Activated CD4-positive, alpha-beta T cell treated with anti-CD3 and anti-CD28 coated beads, Interleukin-2, amount 50 U/mL, for 48 hours (primary cell): ENCODE data around the gene KRTAP5-4.
A peak's percentile ranks its signal among the peaks of the same experiment; 100 is the strongest.
"Not testable (repeated sequence)": the region's sequence is repeated elsewhere in the genome, so short reads cannot be mapped to it uniquely, and the experiment has no call there.

ENCODE experiments used
- DNase-seq, 2 experiments: peaks; one replicate each; pipeline ENCODE4 v3.0.0-alpha.2; 2020

KRTAP5-4 gene

DNA sequence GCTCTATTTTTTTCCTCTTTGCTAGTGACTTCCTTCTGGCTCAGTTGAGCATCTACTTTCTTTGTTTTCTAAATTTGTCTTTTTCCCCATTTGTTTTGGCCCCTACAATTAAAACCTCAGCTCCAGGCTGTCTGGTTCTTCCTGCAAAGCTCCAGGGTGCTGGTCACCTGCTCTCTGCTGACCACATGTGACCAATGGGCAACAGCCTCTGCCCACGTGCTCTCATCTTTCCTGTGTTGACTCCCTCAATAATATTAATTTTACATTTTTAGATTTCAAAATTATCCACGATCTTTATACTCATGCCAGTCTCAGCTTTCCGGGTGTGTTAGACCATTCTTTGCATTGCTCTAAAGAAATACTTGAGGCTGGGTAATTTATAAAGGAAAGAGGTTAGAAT, 23.5 kb downstream of the KRTAP5-4 start:
- not testable (repeated sequence) for DNase-seq

GRCh38 chr11:1597994-1598380, 24.0 kb downstream of the KRTAP5-4 start, which contains the start of gene KRTAP5-2:
Gene KRTAP5-2 (minus strand): TSS chr11:1598294. CDS start chr11:1598250, 44 bp downstream.
- DNase-seq: no peak

DNA sequence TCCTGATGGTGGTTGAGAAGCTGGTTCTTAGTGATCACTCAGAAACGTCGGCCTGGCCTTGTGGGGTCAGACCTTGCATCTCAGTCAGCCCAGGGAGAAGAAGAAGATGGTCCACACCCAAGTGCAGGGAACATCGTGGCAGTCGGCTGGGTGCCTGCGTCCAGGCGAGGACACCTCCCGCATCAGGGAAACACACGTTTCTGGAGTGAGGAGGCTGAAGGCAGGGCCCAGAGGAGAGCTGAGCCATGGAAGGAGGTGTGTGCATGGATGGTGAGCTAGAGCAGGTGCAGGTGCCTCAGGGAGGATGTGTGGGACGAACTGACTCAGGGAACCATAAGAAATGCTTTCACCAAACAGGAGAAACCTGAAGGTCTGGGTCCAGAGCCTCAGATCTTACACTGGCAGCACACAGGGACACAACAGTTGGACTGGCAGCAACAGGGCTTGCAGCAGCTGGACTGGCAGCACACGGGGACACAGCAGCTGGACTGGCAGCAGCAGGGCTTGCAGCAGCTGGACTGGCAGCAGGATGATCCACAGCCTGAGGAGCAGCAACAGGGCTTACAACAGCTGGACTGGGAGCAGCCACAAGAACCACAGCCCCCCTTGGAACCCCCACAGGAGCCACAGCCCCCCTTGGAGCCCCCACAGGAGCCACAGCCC, 24.5 kb downstream of the KRTAP5-4 start:
- DNase-seq: no peak

GRCh38 chr11:1596576-1597121, 25.3 kb downstream of the KRTAP5-4 start:
- not testable (repeated sequence) for DNase-seq

DNA sequence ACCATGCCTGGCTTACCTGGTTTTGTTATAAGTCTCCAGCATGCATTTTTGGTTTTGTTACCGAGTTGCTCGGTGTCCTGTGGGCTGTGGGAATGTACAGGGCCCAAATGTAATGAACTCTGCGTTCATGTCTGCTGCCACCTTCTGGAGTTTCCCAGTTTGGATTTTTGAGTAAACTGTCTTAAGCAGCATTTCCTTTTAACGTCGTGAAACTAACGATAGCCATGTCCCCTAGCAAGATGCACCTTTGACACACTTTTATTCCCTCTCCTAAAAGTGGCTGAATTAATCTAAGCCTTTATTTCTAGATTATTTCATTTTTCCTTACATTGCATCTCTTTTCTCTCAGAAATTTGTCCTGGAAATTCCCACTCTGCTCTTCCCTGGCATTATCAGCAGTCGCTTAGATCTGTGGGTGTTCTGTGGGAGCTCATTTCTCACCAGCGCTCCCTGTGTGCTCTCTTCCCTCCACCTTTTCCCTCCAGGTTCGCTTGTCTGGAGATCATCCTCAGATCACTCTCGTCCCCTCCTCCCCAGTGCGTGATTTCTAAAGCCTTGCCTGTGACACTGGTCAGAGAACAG, 25.9 kb downstream of the KRTAP5-4 start:
- not testable (repeated sequence) for DNase-seq

- DNase-seq: no peak
Observed at GRCh38 chr11:1592628-1593027, 29.3 kb downstream of the KRTAP5-4 start.

GRCh38 chr11:1589996-1590395, 31.9 kb downstream of the KRTAP5-4 start:
- DNase-seq: no peak

DNA sequence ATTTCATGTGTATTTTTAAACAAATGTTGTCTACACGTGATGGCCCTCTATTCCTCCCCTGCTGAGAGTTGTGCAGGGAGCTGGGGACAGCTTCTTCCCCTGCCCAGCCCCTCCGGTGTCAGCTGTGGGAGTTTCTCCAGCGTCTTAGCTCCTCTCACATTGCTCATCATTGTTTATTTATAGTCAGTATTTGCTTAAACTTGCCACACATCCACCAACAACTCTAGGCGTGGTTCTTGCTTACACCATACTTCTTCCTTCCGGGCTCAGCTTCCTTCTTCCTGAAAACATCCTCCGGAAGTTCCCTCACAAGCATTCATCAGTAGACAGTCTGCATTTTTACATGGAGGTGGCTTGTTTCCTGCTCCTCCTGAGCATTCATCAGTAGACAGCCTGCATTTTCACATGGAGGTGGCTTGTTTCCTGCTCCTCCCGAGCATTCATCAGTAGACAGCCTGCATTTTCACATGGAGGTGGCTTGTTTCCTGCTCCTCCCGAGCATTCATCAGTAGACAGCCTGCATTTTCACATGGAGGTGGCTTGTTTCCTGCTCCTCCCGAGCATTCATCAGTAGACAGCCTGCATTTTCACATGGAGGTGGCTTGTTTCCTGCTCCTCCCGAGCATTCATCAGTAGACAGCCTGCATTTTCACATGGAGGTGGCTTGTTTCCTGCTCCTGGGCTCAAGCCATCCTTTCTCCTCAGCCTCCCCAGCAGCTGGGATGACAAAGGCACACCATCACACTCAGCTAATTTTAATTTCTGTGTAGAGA, 32.6 kb downstream of the KRTAP5-4 start:
- peak in 1 of 2 experiments; percentile 23 for DNase-seq

DNA sequence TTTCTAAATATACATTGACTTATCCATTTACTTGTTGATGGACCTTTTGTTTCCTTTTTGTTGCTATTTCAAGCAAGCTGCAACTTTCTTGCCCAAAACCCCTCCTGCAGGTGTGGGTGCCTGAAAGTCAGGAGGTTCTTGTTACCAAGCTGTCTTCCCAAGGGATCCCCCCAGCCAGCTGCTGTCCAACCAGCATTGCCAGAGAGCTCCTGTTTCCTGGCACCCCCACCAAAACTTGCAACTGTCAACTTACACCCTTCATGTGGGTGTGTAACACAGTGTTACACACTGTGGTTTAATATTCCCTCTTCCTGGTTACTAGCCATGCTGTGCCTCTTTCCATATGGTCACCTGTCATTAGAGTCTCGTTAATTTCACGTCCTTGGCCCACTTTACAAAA, 35.2 kb downstream of the KRTAP5-4 start:
- no peak for DNase-seq

GRCh38 chr11:1584661-1585370, 37.1 kb downstream of the KRTAP5-4 start, which contains the start of gene KRTAP5-1:
Gene KRTAP5-1 (minus strand): TSS chr11:1585283. CDS start chr11:1585249, 34 bp downstream.
- DNase-seq: not testable (repeated sequence)

GRCh38 chr11:1582909-1583308, 39.0 kb downstream of the KRTAP5-4 start:
- not testable (repeated sequence) for DNase-seq

GRCh38 chr11:1581976-1582375, 40.0 kb downstream of the KRTAP5-4 start:
- DNase-seq: no peak

DNA sequence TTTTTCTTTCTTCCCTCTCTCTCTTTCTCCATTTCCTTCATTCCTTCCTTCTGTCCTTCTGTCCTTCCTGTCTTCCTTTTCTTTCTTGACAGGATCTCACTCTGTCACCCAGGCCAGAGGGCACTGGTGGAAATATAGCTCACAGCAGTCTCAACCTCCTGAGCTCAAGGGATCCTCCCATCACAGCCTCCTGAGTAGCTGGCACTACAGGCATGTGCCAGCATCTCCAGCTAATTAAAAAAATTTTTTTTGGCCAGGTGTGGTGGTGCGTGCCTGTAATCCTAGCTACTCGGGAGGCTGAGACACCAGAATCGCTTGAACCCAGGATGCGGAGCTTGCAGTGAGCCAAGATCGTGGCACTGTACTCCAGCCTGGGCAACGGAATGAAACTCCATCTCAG, 45.1 kb downstream of the KRTAP5-4 start:
- no peak for DNase-seq

GRCh38 chr11:1575756-1576155, 46.2 kb downstream of the KRTAP5-4 start:
- DNase-seq: not testable (repeated sequence)

DNA sequence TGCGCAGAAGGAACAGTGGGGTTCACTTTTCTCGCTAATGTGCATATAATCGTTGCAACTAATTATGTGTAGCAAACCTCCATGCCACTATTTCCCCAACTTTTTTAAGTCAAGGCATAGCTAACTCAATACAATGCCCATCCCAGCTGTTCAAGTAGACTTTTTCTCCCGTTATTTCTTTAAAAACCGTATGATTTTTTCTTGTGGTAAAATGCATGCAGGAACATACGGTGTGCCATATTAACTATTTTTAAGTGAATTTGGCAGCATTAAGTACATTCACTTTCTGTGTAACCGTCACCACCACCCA, 47.0 kb downstream of the KRTAP5-4 start:
- DNase-seq: no peak

GRCh38 chr11:1574238-1574932, 47.6 kb downstream of the KRTAP5-4 start:
- peak; percentile 56 to 64 for DNase-seq

GRCh38 chr11:1573903-1574237, 48.1 kb downstream of the KRTAP5-4 start:
- DNase-seq: no peak

DNA sequence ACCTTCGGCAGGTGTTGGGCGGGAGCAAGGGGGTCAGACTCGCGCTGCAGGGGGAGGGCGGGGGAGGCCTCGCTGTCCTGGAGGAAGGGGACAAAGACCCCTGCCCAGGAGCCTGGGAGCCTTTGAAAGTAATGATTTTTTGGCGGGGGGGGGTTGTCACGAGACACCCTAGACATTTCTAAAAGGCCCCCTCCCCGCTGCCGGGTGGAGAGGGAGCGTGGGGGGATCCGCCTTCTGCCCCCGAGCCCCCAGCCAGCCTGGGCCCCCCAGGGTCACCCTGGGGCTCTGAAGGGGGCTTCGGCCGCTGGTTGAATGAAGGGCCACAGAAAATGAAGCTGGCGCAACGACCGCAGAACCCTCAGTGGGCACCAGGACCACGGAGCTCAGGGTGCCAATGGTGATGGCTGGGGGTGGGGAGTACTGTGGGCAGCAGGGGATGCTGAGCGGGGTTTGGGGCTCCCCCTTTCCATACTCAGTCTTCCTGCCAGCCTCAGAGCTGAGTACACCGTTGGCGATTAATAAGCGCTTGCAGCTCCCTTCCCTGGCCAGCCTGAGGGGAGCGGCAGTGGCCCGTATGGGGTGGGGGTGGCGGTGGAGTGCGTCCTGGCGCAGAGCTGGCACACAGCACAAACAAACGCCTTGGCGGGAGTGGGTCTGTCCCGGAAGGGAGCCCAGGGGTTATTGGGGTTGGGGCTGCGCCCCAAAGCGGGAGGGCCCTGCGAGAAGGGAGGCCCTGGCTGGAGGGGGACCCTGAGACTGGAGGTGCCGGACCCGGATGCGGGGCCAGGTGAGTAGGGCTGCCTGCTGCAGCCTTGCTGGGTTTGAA, 48.6 kb downstream of the KRTAP5-4 start:
- DNase-seq: peak; percentile 22 to 37

GRCh38 chr11:1572197-1573076, 49.5 kb downstream of the KRTAP5-4 start, which contains the start of gene DUSP8:
Gene DUSP8 (minus strand): TSS chr11:1572271. CDS start chr11:1565826, 6,445 bp downstream.
- DNase-seq: peak; percentile 90 to 91

DNA sequence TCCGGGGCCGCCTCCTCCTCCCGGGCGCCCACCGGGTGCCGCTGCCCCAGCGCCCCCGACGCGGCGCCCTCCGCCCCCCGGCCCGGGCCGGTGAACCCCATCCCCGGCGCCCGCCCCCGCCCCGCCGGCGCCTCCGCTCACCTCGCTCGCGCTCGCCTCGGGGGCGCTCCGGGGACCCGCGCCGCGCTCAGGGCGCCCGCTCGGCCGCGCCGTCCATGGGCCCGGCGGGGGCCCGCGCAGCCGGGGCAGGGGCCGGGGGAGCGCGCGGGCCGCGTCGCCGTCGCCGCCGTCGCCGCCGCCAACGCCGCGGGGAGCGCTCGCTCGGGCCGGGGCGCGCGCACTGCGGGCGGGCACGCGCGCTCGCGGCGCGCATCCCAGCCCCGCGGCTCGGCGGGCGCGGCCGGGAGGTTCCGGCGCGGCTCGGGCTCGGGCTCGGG, 50.2 kb downstream of the KRTAP5-4 start:
- DNase-seq: no peak
